ENCODE data around the gene ELFN1.

- TF ChIP-seq CTCF (IDR thresholded peaks at IDR 0.05; ENCODE audit: insufficient read depth, low read length, poor library complexity, severe bottlenecking) (no peak), EZH2phosphoT487 (conservative IDR thresholded peaks at IDR 0.05; ENCODE audit: low read length) (no peak)
Measured at GRCh38 chr7:1693991-1694524, 24.0 kb downstream of the ELFN1 start.
